Kidney epithelial cell (primary cell): ENCODE measurements around the gene GREB1. TPM values are rescaled to one million over a fixed set of nuclear protein-coding genes. Genes with fewer than 3 reads are reported as not detected.

Experiments used
- DNase-seq: peaks from one replicate; pipeline ENCODE4 v3.0.0-alpha.2; 2010; ENCODE audit warnings: low read depth
- H3K27me3 ChIP-seq: 2 replicates; pipeline ENCODE4 v1.6.0; 2011; ENCODE audit warnings: low read length; ENCODE audit not compliant: control insufficient read depth, insufficient read depth
- H3K36me3 ChIP-seq: 2 replicates; pipeline ENCODE4 v1.5.1; 2011; ENCODE audit warnings: low read length; ENCODE audit not compliant: control insufficient read depth, insufficient read depth
- H3K4me3 ChIP-seq: 2 replicates; pipeline ENCODE4 v1.5.1; 2011; ENCODE audit warnings: low read depth, mild to moderate bottlenecking, control low read depth, low read length
- CTCF ChIP-seq: IDR thresholded peaks from 2 replicates; pipeline ENCODE4 v1.5.1; 2011; ENCODE audit warnings: mild to moderate bottlenecking, moderate library complexity, low read length, control low read depth, inconsistent platforms; ENCODE audit not compliant: insufficient read depth, poor library complexity, severe bottlenecking
- total RNA-seq: library from RNA; depleted of rRNA; stranded (reverse); fragments of >200 nt; gene quantifications from 2 replicates; pipeline ENCODE4 v1.2.3, GENCODE V29; 2015

GREB1 gene
- total RNA-seq, 1 donor from 2014 or later, result 2.8 TPM

DNA sequence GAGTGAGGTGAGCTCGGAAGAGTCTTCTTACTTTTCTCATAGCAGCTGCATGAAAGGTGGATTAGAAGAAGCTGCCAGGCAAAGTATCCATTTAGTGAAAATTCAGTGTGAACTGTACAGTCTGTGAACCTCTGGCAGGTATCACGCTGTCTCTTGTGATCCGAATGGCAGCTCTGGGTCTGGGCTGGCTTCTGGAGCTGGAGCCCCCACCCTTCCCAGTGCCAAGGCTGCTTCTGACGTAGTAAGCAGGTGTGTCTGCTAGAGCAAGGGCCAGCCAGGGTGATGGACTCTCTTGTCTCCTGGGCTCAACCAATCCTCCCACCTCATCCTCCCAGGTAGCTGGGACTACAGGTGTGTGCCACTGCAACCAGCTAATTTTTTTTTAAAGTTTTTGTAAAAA, 150.1 kb downstream of the GREB1 start:
- H3K36me3 ChIP-seq, result no peaks in the 10 kb centered on the region
- no peak for DNase-seq
- peaks cover 13% of the 10 kb centered on the region for H3K27me3 ChIP-seq
- no peak overlapping the region for H3K4me3 ChIP-seq
- no peak for TF ChIP-seq CTCF

GRCh38 chr2:11684894-11685460, 151.1 kb downstream of the GREB1 start:
- DNase-seq, result no peak
- no peaks in the 10 kb centered on the region for H3K36me3 ChIP-seq
- peaks cover 11% of the 10 kb centered on the region for H3K27me3 ChIP-seq
- TF ChIP-seq CTCF, result no peak
- H3K4me3 ChIP-seq, result no peak overlapping the region

DNA sequence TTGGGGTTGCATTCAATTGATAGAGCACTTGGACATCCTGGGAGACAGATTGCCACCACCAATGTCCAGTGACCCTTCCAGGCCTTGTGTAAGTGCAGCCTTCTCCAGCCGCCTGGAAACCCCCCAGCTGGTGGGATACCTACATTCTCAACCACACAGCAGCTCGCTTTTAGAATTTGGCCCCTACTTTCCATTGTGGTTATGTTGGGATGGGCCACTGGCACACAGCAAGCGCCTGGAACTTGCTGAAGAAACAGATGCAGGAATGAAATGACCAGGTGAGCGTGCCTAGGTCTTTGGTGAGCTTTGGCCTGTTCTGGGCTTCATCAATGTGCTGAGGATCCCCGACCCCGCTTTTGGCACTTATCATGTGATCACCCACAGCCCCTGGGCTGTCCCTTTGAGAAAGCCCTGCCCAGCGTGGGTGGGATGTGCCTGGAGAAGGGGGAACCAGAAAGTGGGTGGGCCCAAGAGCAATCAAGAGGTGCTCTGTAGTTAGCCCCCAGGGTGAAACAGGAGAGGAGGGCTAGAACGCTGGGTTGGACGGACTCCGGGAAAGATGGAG, 152.1 kb downstream of the GREB1 start:
- Histone ChIP-seq H3K4me3 (no peak overlapping the region), H3K36me3 (no peaks in the 10 kb centered on the region), H3K27me3 (peaks cover 11% of the 10 kb centered on the region)
- DNase-seq, result no peak
- TF ChIP-seq CTCF, result no peak

DNA sequence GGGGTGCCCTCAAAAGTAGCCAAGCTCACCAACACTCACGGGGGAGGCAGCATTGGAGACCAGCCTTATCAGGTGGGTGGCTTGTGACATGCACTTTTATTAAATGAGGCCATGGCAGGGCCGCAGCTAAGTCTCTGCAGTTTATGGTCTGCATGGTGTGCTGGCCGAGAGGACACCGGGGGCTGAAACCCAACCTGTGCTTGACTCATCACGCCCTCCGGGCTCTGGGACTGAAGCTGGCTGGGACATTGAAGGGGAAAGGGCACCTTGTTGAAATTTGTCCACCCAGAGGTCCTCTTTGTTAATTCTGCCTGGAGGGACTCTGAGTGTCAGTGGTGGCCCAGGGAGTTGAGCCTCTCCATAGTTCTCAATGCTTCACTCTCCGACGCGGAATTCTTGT, 153.9 kb downstream of the GREB1 start:
- DNase-seq, result no peak
- Histone ChIP-seq H3K36me3 (no peaks in the 10 kb centered on the region), H3K27me3 (peaks cover 11% of the 10 kb centered on the region), H3K4me3 (no peak overlapping the region)
- TF ChIP-seq CTCF, result no peak

GRCh38 chr2:11688222-11689069, 154.6 kb downstream of the GREB1 start:
- H3K27me3 ChIP-seq, result peaks cover 10% of the 10 kb centered on the region
- no peak overlapping the region for H3K4me3 ChIP-seq
- TF ChIP-seq CTCF, result peak; percentile 91
- H3K36me3 ChIP-seq, result no peaks in the 10 kb centered on the region
- DNase-seq, result no peak
